Measurements from ENCODE around the gene ADCY2.

ADCY2 gene

DNA sequence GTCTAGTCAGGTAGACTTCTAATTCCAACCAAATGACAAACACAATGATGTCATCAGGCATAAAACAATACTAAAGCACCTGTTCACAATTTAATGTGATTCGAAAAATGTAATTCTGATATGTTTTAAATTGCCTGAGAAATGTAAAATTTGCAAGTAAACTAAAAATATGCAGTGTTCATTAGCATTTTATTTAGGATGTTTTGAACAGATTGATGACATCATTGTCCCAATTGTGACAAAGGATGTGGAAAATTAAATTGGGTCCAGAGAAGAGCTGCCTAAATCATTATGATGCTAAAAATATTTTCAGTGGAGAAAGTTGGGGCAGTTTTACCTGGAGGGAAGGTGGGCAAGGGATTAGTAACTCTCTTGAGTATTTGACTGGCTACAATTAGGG lies 368.5 kb downstream of the ADCY2 start:
- FAIRE-seq (no peak), DNase-seq (ENCODE audit: insufficient read length, low spot score) (no peak)

DNA sequence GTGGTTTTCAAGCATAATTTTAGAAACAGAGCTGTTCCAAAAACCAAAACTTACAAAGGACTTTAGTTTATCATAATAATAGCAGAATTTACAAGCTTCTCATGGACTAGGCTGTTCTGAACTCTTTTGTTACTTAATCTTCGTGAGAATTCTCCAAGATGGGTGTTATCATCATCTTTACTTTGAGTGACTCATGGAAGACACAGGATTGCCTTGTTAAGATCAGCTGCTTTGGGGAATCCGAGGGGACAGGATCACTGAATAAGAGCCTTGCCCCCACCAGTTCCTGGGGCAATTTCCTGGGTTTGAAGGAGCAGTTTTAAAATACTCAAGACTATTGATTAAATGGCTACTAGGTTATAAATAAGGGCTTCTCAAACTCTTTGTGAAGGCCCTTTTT lies 374.5 kb downstream of the ADCY2 start:
- FAIRE-seq (no peak), DNase-seq (ENCODE audit: insufficient read length, low spot score) (no peak)

DNA sequence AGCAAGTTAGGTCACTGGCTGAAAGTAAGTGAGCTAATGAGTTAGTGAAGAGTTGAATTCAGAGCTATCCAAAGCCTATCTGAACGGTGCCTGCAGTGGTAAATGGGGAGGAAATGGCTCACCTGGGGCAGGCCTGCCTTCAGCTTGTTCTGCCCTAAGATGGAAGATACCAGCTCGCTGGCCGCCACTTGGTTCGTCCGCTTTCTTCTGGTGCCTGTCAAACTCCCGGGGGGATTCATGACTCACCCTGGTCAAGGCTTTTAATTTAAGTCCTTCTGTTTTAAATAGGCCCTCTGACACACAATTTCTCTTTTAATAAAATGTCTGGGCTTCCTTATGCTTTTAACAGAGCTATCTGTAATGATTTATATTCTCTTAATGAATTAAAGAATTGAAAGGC lies 376.2 kb downstream of the ADCY2 start:
- FAIRE-seq (no peak), DNase-seq (ENCODE audit: insufficient read length, low spot score) (no peak)

DNA sequence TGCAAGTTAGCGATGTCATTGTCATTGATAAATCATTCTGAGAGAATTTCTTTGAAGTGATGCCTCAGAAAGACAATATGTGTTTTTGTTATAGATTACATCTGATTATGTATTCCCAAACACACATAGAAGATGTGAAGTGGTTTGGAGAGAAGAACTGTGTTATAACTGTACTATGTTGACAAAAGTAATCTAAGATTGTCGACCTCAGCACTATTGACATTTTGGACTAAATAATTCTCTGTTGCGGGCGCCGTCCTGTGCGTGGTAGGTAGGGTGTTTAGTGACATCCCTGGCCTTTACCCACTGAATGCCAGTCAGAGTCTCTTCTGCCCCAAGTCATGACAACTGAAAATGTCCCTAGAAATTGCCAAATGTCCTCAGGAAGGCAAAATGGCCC lies 377.2 kb downstream of the ADCY2 start:
- FAIRE-seq = no peak
- DNase-seq (ENCODE audit: insufficient read length, low spot score) = no peak

DNA sequence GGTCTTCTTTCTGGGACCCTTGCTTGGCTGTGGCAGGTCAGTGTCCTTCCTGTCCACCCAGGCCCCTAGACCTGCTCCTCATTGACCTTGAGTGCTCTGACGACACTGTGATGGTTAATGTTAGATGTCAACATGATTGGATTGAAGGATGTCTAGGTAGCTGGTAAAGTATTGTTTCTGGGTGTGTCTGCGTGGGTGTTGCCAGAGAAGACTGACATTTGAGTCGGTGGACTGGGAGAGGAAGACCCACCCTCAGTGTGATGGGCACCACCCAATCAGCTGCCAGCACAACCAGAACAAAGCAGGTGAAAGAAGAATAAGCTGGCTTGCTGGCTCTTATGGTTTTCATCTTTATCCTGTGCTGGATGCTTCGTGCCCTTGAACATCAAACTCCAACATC lies 380.5 kb downstream of the ADCY2 start:
- DNase-seq (ENCODE audit: insufficient read length, low spot score) = no peak
- FAIRE-seq = no peak

DNA sequence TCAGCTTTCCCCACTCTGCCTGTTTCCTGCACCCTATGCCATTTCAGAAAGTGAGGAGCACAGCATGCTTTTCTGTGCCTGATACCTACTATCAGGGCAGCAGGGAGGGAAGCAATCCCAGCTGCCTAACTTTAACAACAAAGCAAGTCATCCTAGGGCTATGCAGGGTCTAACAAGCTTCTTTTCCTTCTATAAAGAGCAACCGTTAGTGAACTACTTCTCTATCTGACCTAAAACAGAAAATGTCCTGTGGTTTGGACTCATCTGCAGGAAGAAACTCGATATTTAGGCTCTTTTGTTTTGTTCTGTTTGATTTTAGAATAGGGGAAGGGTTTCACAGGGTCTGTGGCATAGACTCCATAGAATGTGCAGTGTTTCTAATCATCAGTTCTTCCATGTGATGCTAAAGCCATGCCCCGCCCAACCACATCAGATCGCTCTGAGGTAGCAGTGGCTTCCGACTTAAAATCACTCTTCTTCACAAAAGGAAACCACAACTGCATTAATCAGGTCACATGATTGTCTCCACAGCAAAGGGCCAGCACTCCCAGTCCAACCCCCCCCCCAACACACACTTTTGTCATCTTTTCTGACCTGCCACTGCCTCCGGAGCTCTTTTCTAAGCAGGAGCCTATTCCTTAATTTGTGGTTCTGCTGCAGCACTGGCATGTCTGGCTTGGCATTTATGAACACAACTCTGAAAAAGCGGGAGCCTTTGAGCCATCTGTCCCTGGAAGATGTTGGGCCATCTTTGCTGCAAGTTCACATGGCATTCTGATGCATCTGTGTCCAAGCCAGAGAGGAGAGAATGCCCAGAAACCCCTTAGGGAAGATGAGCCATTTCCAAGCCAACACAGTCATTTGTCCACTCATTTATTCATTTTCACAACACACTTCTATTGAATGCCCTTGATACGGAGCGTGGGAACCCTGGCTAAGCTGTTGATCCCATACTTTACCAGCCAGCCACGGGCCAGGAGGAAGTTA lies 383.4 kb downstream of the ADCY2 start:
- FAIRE-seq (no peak), DNase-seq (ENCODE audit: insufficient read length, low spot score) (no peak)

DNA sequence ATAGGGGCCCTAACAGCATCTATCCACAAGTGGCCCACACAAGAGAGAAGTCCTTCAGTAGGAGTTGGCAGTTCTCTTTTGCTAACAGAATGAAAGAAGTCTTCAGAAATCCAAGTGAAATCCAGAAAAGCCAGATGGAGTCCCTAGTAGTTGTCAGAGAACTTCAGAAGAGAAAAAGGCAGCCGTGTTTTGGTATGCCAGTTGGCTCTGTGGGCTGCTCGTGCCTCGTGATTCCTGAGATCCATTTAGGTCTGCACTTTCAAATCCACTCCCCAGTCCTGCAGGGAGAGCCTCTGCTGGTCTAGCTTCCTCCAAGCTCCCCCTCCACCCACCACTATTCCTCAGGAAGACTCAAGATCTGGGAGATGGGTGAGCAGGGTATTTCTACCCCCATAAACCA lies 386.0 kb downstream of the ADCY2 start:
- FAIRE-seq (no peak), DNase-seq (ENCODE audit: insufficient read length, low spot score) (no peak)

DNA sequence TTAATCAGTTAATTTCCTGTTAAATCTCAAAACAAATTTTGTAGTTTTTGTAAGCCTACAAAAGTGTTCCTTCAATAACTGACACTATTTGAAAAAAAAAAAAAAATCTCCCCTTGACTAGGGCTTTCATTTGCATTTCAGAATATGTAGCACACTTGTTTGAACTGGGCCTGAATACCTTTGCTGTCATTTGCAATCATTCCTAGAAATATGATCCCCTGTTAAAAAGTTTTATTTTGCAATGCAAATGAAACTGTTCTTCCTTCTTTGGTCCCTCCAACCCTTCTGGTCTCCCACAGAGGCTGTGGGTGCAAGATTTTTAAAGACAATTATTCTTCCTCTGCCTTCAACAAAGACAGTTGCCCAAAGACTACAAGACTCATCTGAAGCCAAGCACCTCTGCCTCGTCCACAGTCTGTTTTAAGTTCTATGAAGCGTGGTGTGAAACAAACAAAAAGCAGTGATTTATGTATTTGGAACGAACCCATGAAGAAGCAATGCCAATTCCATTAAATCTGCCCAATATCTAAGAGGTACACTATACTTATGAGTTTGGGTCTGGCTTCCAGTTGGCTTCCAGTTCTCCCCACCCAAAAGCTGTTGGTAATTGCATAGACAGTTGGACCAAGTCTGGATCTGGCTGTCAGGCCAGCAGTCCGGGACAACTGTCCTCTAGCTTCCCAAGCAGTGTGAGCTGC lies 388.9 kb downstream of the ADCY2 start:
- DNase-seq (ENCODE audit: insufficient read length, low spot score) (no peak), FAIRE-seq (no peak)

DNA sequence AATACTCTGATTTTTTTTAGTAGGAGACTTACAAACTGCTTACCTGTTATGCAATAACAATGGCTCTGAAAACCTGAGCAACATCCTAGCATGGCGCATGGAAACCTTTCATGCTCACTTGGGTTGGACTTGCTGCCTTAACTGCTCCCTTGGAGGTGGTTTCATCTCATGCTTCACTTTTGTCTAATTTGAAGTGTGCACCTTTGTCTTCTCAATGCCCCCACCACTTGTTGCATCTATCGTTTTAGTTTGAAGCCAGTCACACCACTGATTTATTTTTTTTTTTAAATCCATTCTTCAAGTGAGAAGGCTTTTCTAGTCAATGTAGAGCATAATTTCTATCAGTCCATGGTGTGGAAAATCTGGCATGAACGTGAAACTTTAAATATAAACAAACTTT lies 391.8 kb downstream of the ADCY2 start:
- FAIRE-seq = no peak
- DNase-seq (ENCODE audit: insufficient read length, low spot score) = no peak

DNA sequence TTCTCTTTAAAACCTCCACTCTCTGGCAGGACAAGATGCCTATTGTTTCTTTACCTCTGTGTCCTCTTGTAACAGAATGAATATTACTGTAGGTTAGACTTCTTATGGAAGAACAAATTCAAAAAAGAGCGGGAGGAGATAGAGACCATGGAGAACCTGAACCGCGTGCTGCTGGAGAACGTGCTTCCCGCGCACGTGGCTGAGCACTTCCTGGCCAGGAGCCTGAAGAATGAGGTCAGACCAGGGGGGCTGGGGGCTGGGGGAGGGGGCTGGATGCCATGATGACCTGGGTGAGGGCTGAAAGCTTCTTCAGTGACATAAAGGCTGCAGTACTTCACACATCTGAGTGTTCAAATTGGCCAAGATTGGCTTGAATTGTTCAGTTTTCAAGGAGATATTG lies 393.6 kb downstream of the ADCY2 start:
- DNase-seq (ENCODE audit: insufficient read length, low spot score) (no peak), FAIRE-seq (no peak)

DNA sequence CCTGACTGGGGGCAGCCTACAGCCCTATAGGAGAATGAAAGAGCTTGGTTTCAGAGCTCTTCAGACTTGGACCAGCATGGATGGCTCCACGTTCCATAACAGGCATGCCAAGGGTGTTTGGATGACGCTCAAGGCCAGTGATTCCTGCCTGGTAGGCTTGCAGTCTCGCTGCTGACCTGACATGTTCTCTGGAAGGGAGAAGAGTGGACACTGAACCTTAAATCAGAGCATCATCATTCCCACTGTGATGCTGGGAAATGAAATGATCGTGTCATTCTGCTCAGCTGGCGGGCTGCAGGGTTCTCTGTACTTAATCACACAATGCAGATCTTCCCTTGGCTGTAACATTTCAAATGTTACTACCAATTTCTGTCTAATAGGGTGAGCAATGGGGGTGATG lies 398.0 kb downstream of the ADCY2 start:
- no peak for FAIRE-seq
- no peak for DNase-seq (ENCODE audit: insufficient read length, low spot score)

DNA sequence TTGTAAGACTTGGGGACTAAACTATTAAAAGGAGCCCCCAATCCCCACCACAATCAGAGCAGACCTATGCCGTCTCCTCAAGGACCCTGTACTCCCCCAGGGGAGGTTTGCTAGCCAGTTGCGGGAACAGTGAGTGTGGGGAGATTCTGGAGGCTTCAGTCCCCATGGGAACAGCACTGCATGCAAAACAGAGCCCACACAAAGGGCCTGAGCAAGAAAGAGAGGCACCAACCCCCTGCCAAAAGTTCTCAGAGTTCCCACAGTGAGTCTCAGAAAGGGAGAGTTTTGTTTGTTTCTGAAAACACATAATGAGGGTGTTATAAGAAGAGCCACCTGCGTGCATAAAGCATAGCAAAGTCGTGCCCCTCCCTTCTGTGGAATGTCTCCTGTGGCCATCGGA lies 398.4 kb downstream of the ADCY2 start:
- no peak for DNase-seq (ENCODE audit: insufficient read length, low spot score)
- no peak for FAIRE-seq

DNA sequence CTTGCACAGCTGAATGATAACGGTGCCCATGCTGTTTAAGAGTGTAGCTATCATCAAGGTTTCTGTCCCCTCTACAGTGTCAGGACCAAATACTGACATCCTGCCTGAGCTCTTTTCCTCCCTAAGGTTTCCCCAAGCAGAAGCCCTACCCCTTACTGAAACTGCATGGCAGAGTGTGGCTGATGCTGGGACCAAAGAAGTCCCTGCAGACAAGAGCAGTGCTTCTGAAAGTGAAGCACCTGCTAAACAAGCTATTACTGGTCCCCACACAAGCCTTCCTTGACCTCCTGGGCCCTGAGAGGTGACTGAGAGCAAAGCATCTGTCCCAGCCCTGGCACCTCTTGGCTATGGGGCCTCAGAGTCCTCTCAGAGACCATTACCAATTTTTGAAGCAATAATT lies 398.9 kb downstream of the ADCY2 start:
- DNase-seq (ENCODE audit: insufficient read length, low spot score) (no peak), FAIRE-seq (no peak)

DNA sequence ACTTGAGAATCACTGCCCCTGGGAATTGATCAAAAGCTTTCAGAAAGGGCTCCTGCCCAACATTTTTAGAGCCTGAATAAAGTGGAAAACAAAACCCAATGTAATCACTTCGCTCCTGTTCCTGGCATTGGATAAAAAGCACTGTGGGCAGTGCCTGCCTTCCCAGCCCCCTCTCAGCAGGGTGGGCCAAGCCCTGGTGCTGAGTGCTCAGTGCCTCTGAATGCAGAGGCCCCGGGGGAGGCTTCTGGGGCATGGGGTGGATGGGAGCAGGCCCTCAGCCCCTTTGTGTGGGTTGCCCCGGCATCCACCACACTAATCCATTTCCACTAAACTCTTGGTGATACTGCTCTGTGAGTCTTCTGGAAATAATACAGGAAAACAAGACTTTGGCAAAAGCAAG lies 399.4 kb downstream of the ADCY2 start:
- DNase-seq (ENCODE audit: insufficient read length, low spot score) (no peak), FAIRE-seq (no peak)

DNA sequence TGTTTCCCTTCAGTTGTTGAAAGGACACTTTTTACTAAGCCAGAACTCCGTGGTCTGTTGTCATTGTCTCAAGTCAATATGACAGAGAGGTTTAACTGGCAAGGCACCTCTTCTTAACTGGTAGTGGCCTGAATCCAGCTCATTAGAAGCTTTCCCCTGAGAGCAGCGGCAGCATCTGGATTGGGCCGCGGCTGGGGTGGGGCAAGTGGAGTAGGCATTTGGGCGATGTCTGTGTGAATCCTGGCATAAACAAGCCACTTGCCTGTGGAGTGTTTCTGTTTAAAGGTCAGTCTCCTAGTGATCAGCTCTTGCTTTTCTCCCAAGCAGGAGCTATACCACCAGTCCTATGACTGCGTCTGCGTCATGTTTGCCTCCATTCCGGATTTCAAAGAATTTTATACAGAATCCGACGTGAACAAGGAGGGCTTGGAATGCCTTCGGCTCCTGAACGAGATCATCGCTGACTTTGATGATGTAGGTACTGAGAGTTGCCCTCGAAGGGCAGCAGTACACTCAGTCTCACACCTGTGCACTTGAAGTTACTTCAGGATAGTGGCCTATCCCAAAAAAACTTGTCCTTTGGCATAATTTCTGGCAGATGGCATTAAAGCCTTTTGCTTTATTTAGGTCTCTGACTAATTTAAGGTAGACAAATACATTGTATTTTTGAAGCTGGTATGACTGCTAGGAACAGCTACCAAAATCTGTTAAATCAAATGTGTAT lies 406.1 kb downstream of the ADCY2 start:
- DNase-seq (ENCODE audit: insufficient read length, low spot score) (no peak), FAIRE-seq (no peak)

DNA sequence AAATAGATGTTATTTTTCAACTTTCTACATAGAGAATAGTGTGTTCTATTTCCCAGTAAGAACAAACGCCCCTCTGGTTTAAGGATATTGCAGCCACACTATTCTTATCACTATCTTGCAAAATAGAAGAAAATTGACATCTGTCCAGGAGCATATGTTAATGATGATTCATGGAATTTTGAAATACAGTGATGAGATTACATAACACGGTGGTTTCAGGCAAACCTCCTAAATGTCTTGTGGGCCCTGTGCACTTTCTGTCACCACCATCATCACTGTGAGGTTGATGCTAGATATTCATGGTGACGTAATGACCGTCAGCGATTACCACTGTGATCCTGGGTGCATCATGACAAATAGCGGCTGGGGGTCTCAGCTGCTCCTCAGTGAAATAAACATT lies 406.9 kb downstream of the ADCY2 start:
- DNase-seq (ENCODE audit: insufficient read length, low spot score) = no peak
- FAIRE-seq = no peak

DNA sequence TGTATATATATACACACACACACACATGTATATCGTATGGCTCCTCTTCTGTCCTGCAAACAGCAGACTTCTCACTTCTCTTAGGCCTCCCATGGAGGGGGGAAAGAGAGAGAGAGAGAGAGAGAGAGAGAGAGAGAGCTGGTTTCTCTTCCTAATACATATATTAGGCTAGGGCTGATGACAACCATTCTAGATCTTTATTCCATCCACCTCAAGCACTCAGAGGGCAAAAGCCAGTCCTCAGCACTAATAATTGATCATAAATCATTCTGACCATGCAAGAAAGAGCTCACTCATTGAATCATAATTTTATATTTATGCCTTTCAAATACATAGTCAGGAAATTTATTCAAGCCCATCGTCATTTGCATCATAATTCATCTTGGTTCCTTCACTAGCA lies 408.0 kb downstream of the ADCY2 start:
- no peak for DNase-seq (ENCODE audit: insufficient read length, low spot score)

DNA sequence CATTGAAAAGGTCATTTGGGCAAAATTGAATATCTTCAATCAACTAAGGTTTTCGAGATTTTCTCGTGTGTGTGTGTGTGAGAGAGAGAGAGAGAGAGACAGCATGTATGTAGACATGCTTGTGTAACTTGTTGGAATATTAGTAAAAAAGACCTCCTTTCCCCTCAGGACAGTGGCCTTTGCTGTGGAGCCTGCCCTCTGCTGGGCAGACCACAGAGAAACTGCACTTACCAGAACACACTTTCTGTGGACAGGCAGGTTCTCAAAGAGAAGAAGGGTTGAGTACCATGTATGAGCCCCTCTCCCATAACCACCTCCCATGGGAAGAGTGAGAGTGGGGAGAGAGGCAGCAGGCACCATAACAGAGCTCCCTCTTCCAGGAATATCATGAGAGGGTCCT lies 409.4 kb downstream of the ADCY2 start:
- DNase-seq (ENCODE audit: insufficient read length, low spot score) (no peak), FAIRE-seq (no peak)

More for the DNA sequence above, 408.0 kb downstream of the ADCY2 start:
- FAIRE-seq = no peak

DNA sequence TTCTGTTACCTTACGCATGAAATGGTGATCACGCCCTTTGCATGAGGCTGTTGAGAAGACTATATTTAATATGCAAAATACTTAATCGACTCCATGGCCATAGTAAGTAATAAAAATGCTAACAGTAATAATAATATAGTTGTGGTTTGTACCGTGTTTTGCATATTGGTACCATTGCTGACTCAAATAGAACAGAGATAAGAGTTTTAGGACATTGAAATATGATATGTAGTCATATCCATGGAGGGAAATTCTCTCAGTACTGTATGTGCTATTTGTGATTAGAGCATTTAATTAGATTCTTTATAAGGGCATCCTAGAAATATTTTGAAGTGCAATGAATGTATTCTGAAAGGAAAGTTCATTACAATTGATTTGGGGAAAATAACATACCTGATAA lies 413.1 kb downstream of the ADCY2 start:
- no peak for FAIRE-seq
- no peak for DNase-seq (ENCODE audit: insufficient read length, low spot score)

DNA sequence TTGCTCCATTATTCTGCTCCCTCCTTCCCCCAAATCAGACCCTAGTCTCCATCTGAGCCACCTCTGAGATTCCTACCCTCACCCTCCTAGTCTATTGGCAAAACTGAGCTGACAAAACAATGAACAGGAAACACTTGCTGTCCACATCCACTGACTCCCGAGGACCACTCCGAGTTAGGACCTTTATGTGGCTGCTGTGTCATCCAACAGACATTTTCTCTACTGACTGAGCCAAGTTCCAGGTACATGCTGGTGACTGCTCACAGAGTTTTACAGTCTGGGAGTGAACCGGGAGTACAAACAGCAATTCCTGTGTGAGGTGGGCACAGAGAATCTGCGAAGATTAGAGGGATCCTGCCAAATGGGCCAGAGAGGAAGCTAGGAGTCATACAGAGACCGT lies 415.8 kb downstream of the ADCY2 start:
- DNase-seq (ENCODE audit: insufficient read length, low spot score) (no peak), FAIRE-seq (no peak)

DNA sequence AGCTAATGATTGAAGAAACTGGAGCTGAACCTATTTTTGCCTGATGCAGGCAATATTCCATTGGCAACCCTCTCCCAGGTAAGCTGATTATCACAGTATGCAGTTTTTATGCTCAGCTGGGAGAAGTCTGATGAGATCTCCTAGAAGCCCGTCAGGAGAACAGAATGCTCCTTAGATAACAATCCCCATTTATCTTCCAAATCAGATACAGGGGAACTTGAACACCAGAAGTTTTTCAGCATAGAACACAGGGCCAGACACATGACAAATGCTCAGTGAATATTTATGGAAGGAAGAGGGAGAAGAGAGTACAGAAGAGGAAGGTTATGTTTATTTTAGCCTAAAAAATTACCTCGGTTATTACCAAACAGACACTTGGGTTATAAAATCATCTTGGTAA lies 417.1 kb downstream of the ADCY2 start:
- no peak for FAIRE-seq
- no peak for DNase-seq (ENCODE audit: insufficient read length, low spot score)

DNA sequence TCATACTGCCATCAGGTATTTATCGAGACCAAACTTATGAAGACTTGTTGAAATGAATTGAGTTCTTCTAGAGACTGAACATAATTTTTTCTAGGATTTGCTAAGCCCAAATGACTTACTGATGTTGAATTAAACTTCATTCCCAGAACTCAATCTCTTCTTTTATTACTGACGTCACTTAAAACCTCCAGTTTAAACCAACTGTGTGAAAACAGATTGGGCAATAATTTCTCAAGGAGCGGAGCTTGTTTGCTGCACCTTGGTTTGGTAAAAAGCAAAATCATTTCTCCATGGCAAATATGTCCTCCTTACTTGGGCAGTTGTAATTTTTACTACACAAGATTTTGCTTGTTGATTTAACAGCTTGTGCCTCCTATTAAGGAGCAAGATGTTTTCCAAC lies 417.6 kb downstream of the ADCY2 start:
- DNase-seq (ENCODE audit: insufficient read length, low spot score) (no peak), FAIRE-seq (no peak)

Data from GM19239 (cell line).